GM10266 (cell line): ENCODE data around the gene SH3BP4.

Experiments used
- DNase-seq: peaks from one replicate; pipeline ENCODE4 v3.0.0; 2012; ENCODE audit errors: extremely low spot score
- CTCF ChIP-seq: IDR thresholded peaks from 2 replicates; pipeline ENCODE4 v1.5.1; 2012; ENCODE audit warnings: mild to moderate bottlenecking, low read depth; ENCODE audit not compliant: control insufficient read depth, insufficient read depth; ENCODE audit errors: missing control alignments

The SH3BP4 gene

GRCh38 chr2:234985608-234986245, 33.9 kb downstream of the SH3BP4 start:
- no peak for TF ChIP-seq CTCF
- DNase-seq = no peak

GRCh38 chr2:234986390-234986789, 34.6 kb downstream of the SH3BP4 start:
- no peak for TF ChIP-seq CTCF
- no peak for DNase-seq

- no peak for DNase-seq
- TF ChIP-seq CTCF = no peak
Observed at GRCh38 chr2:234986876-234987720, 35.3 kb downstream of the SH3BP4 start.

- no peak for DNase-seq
- no peak for TF ChIP-seq CTCF
Observed at GRCh38 chr2:234987754-234988153, 35.9 kb downstream of the SH3BP4 start.

GRCh38 chr2:234988491-234988890, 36.7 kb downstream of the SH3BP4 start:
- TF ChIP-seq CTCF = no peak
- no peak for DNase-seq

- DNase-seq = no peak
- TF ChIP-seq CTCF = no peak
Observed at GRCh38 chr2:234989183-234989701, 37.4 kb downstream of the SH3BP4 start.

- no peak for DNase-seq
Observed at GRCh38 chr2:234990300-234990699, 38.5 kb downstream of the SH3BP4 start.

More at GRCh38 chr2:234990300-234990699, 38.5 kb downstream of the SH3BP4 start:
- no peak for TF ChIP-seq CTCF
